ENCODE measurements around the gene MGARP.

The MGARP gene

GRCh38 chr4:139247700-139248238 lies 32.3 kb downstream of the MGARP start:
- no peak for DNase-seq (ENCODE audit: low read depth in 1 of 2, low spot score in 1 of 2)
- no peak for TF ChIP-seq JUND (IDR thresholded peaks at IDR 0.05; ENCODE audit: low read depth)
- in situ Hi-C loops (cut with HindIII; ENCODE audit: low pct_unique_long_range_greater_than_20kb, low sequenced_read_pairs), result no loop called here

GRCh38 chr4:139247241-139247640 lies 32.8 kb downstream of the MGARP start:
- DNase-seq (ENCODE audit: low read depth in 1 of 2, low spot score in 1 of 2), result no peak
- no peak for TF ChIP-seq JUND (IDR thresholded peaks at IDR 0.05; ENCODE audit: low read depth)
- in situ Hi-C loops (cut with HindIII; ENCODE audit: low pct_unique_long_range_greater_than_20kb, low sequenced_read_pairs), result no loop called here

- in situ Hi-C loops (cut with HindIII; ENCODE audit: low pct_unique_long_range_greater_than_20kb, low sequenced_read_pairs), result no loop called here
- TF ChIP-seq JUND (IDR thresholded peaks at IDR 0.05; ENCODE audit: low read depth), result no peak
- no peak for DNase-seq (ENCODE audit: low read depth in 1 of 2, low spot score in 1 of 2)
Measured at GRCh38 chr4:139246166-139246565, 33.9 kb downstream of the MGARP start.

GRCh38 chr4:139245590-139245989 lies 34.4 kb downstream of the MGARP start:
- no peak for TF ChIP-seq JUND (IDR thresholded peaks at IDR 0.05; ENCODE audit: low read depth)
- in situ Hi-C loops (cut with HindIII; ENCODE audit: low pct_unique_long_range_greater_than_20kb, low sequenced_read_pairs), result no loop called here
- DNase-seq (ENCODE audit: low read depth in 1 of 2, low spot score in 1 of 2), result no peak

GRCh38 chr4:139243448-139244365 lies 36.3 kb downstream of the MGARP start:
- in situ Hi-C loops (cut with HindIII; ENCODE audit: low pct_unique_long_range_greater_than_20kb, low sequenced_read_pairs), result no loop called here
- no peak for DNase-seq (ENCODE audit: low read depth in 1 of 2, low spot score in 1 of 2)
- TF ChIP-seq JUND (IDR thresholded peaks at IDR 0.05; ENCODE audit: low read depth), result no peak

- no peak for TF ChIP-seq JUND (IDR thresholded peaks at IDR 0.05; ENCODE audit: low read depth)
- in situ Hi-C loops (cut with HindIII; ENCODE audit: low pct_unique_long_range_greater_than_20kb, low sequenced_read_pairs), result no loop called here
- no peak for DNase-seq (ENCODE audit: low read depth in 1 of 2, low spot score in 1 of 2)
Measured at GRCh38 chr4:139242511-139243051, 37.4 kb downstream of the MGARP start.

- TF ChIP-seq JUND (IDR thresholded peaks at IDR 0.05; ENCODE audit: low read depth), result no peak
- in situ Hi-C loops (cut with HindIII; ENCODE audit: low pct_unique_long_range_greater_than_20kb, low sequenced_read_pairs), result no loop called here
- no peak for DNase-seq (ENCODE audit: low read depth in 1 of 2, low spot score in 1 of 2)
Measured at GRCh38 chr4:139241784-139242151, 38.3 kb downstream of the MGARP start.

- no peak for DNase-seq (ENCODE audit: low read depth in 1 of 2, low spot score in 1 of 2)
- in situ Hi-C loops (cut with HindIII; ENCODE audit: low pct_unique_long_range_greater_than_20kb, low sequenced_read_pairs), result no loop called here
- TF ChIP-seq JUND (IDR thresholded peaks at IDR 0.05; ENCODE audit: low read depth), result no peak
Measured at GRCh38 chr4:139241086-139241783, 38.8 kb downstream of the MGARP start.

- DNase-seq (ENCODE audit: low read depth in 1 of 2, low spot score in 1 of 2), result no peak
- TF ChIP-seq JUND (IDR thresholded peaks at IDR 0.05; ENCODE audit: low read depth), result no peak
- in situ Hi-C loops (cut with HindIII; ENCODE audit: low pct_unique_long_range_greater_than_20kb, low sequenced_read_pairs), result no loop called here
Measured at GRCh38 chr4:139239127-139239772, 40.8 kb downstream of the MGARP start.

GRCh38 chr4:139234253-139234652 lies 45.8 kb downstream of the MGARP start:
- in situ Hi-C loops (cut with HindIII; ENCODE audit: low pct_unique_long_range_greater_than_20kb, low sequenced_read_pairs), result no loop called here
- DNase-seq (ENCODE audit: low read depth in 1 of 2, low spot score in 1 of 2), result no peak
- no peak for TF ChIP-seq JUND (IDR thresholded peaks at IDR 0.05; ENCODE audit: low read depth)

GRCh38 chr4:139229534-139230039 lies 50.4 kb downstream of the MGARP start:
- in situ Hi-C loops (cut with HindIII; ENCODE audit: low pct_unique_long_range_greater_than_20kb, low sequenced_read_pairs), result no loop called here
- TF ChIP-seq JUND (IDR thresholded peaks at IDR 0.05; ENCODE audit: low read depth), result no peak
- peak; percentile 7 to 65 for DNase-seq (ENCODE audit: low read depth in 1 of 2, low spot score in 1 of 2)

GRCh38 chr4:139227729-139228404 lies 52.2 kb downstream of the MGARP start:
- in situ Hi-C loops (cut with HindIII; ENCODE audit: low pct_unique_long_range_greater_than_20kb, low sequenced_read_pairs), result no loop called here
- DNase-seq (ENCODE audit: low read depth in 1 of 2, low spot score in 1 of 2), result peak; percentile 18 to 56
- no peak for TF ChIP-seq JUND (IDR thresholded peaks at IDR 0.05; ENCODE audit: low read depth)
